GM23338 (cell line): ENCODE measurements around the gene NRCAM. TPM values are rescaled to one million over a fixed set of nuclear protein-coding genes. Genes with fewer than 3 reads are reported as not detected.

Experiments
- ATAC-seq: fragments of 200-7000 bp; cut with Tn5 transposase; 3 replicates; pipeline ENCODE4 v1.9.1; 2020
- DNase-seq: peaks from one replicate; pipeline ENCODE4 v3.0.0-alpha.2; 2015; ENCODE audit warnings: low spot score
- H2AFZ ChIP-seq: fragments of 200-600 bp; sonication (generic); 2 replicates; pipeline ENCODE4 v1.8.0; 2016; ENCODE audit warnings: antibody characterized with exemption, mild to moderate bottlenecking, moderate library complexity
- H3F3A ChIP-seq: fragments of 200-600 bp; sonication (generic); replicated peaks from 2 replicates; pipeline ENCODE4 v1.8.0; 2017; ENCODE audit warnings: antibody characterized with exemption, mixed run types, low read depth
- H3K27ac ChIP-seq: fragments of 200-600 bp; sonication (generic); 2 replicates; pipeline ENCODE4 v1.6.1; 2016; ENCODE audit warnings: low read depth
- H3K27me3 ChIP-seq: fragments of 200-600 bp; sonication (generic); 2 replicates; pipeline ENCODE4 v1.8.0; 2016; ENCODE audit warnings: mild to moderate bottlenecking, mixed run types, moderate library complexity; ENCODE audit not compliant: insufficient read depth
- H3K36me3 ChIP-seq: fragments of 200-600 bp; sonication (generic); 2 replicates; pipeline ENCODE4 v1.8.0; 2016; ENCODE audit warnings: mild to moderate bottlenecking; ENCODE audit not compliant: insufficient read depth
- H3K4me1 ChIP-seq: fragments of 200-600 bp; sonication (generic); 2 replicates; pipeline ENCODE4 v1.8.0; 2016; ENCODE audit warnings: mild to moderate bottlenecking, moderate library complexity; ENCODE audit not compliant: insufficient read depth
- H3K4me2 ChIP-seq: fragments of 200-600 bp; sonication (generic); 2 replicates; pipeline ENCODE4 v1.7.1; 2017; ENCODE audit warnings: mixed run types
- H3K4me3 ChIP-seq: fragments of 200-600 bp; sonication (generic); 2 replicates; pipeline ENCODE4 v1.6.1; 2016; ENCODE audit warnings: mixed run types
- H3K79me2 ChIP-seq: fragments of 200-600 bp; sonication (generic); replicated peaks from 2 replicates; pipeline ENCODE4 v1.8.0; 2017; ENCODE audit warnings: mild to moderate bottlenecking; ENCODE audit not compliant: insufficient read depth
- H3K9me2 ChIP-seq: fragments of 200-600 bp; sonication (generic); 2 replicates; pipeline ENCODE4 v1.8.0; 2017; ENCODE audit not compliant: insufficient read depth
- H4K20me1 ChIP-seq: fragments of 200-600 bp; sonication (generic); replicated peaks from 2 replicates; pipeline ENCODE4 v1.8.0; 2017; ENCODE audit warnings: mild to moderate bottlenecking; ENCODE audit not compliant: insufficient read depth
- H3K27ac Mint-ChIP-seq: 2 replicates; pipeline ENCODE4 v1.8.0; 2020; ENCODE audit warnings: inconsistent platforms, mild to moderate bottlenecking, moderate library complexity, mixed read lengths
- H3K27me3 Mint-ChIP-seq: 3 replicates; pipeline ENCODE4 v1.8.0; 2022; ENCODE audit warnings: low read depth, mild to moderate bottlenecking, moderate library complexity, mixed read lengths, inconsistent platforms; ENCODE audit not compliant: insufficient read depth, poor library complexity
- H3K36me3 Mint-ChIP-seq: 3 replicates; pipeline ENCODE4 v1.8.0; 2021; ENCODE audit warnings: low read depth, mild to moderate bottlenecking, inconsistent platforms, moderate library complexity, mixed read lengths
- H3K4me1 Mint-ChIP-seq: 3 replicates; pipeline ENCODE4 v1.8.0; 2020; ENCODE audit warnings: mild to moderate bottlenecking, inconsistent platforms, mixed read lengths
- H3K4me3 Mint-ChIP-seq: 3 replicates; pipeline ENCODE4 v1.8.0; 2021; ENCODE audit warnings: moderate library complexity, mild to moderate bottlenecking, inconsistent platforms, mixed read lengths
- H3K9me3 Mint-ChIP-seq: 3 replicates; pipeline ENCODE4 v1.8.0; 2020; ENCODE audit warnings: moderate library complexity, mild to moderate bottlenecking, inconsistent platforms, mixed read lengths
- CTCF ChIP-seq, 2 experiments: fragments of 200-600 bp in 1 of 2; sonication (generic) in 1 of 2; conservative IDR thresholded peaks; 2 replicates each; pipeline versions ENCODE4 v1.5.1 to v1.6.1; 2016 to 2017; ENCODE audit warnings: antibody characterized with exemption in 2 of 2, low read depth in 2 of 2, mild to moderate bottlenecking in 2 of 2, moderate library complexity in 1 of 2
- ETS1 ChIP-seq: IDR thresholded peaks from 2 replicates; pipeline ENCODE4 v1.6.1; 2016; ENCODE audit warnings: antibody characterized with exemption
- EZH2 ChIP-seq: fragments of 200-600 bp; sonication (generic); IDR thresholded peaks from one replicate; pipeline ENCODE4 v1.8.0; 2017; ENCODE audit warnings: antibody characterized with exemption, mild to moderate bottlenecking, low read depth; ENCODE audit not compliant: unreplicated experiment
- EZH2phosphoT487 ChIP-seq: fragments of 200-600 bp; sonication (generic); IDR thresholded peaks from one replicate; pipeline ENCODE4 v1.8.1; 2018; ENCODE audit warnings: antibody characterized with exemption; ENCODE audit not compliant: unreplicated experiment
- JUNB ChIP-seq: IDR thresholded peaks from one replicate; pipeline ENCODE4 v1.6.1; 2016; ENCODE audit warnings: antibody characterized with exemption; ENCODE audit not compliant: unreplicated experiment
- NANOG ChIP-seq: IDR thresholded peaks from 2 replicates; pipeline ENCODE4 v1.6.1; 2016; ENCODE audit warnings: antibody characterized with exemption, borderline replicate concordance
- POLR2AphosphoS5 ChIP-seq: IDR thresholded peaks from 2 replicates; pipeline ENCODE4 v1.6.1; 2016; ENCODE audit warnings: antibody characterized with exemption, low read depth
- STAT1 ChIP-seq: IDR thresholded peaks from one replicate; pipeline ENCODE4 v1.6.1; 2016; ENCODE audit warnings: antibody characterized with exemption; ENCODE audit not compliant: unreplicated experiment
- ZNF114 ChIP-seq: fragments of 250-450 bp; sonication (Bioruptor Pico); IDR thresholded peaks from 2 replicates; pipeline ENCODE4 v1.5.0; 2020; ENCODE audit warnings: mild to moderate bottlenecking, moderate library complexity
- ZNF331 ChIP-seq: fragments of 250-450 bp; sonication (Bioruptor Pico); IDR thresholded peaks from 2 replicates; pipeline ENCODE4 v1.5.0; 2020; ENCODE audit warnings: low read depth, mild to moderate bottlenecking, moderate library complexity
- ZNF462 ChIP-seq: fragments of 250-450 bp; sonication (Bioruptor Pico); IDR thresholded peaks from 2 replicates; pipeline ENCODE4 v1.5.0; 2020; ENCODE audit warnings: mild to moderate bottlenecking, moderate library complexity
- polyA plus RNA-seq: library from polyadenylated mRNA; unstranded; fragments of >200 nt; fragmentation: Nextera tagmentation; extraction: Ambion mirVana; gene quantifications from 2 replicates; pipeline ENCODE4 v1.2.1, GENCODE V29; 2016
- total RNA-seq: library from RNA; depleted of rRNA; stranded (reverse); fragments of >200 nt; shearing (Covaris generic); gene quantifications from 2 replicates; pipeline ENCODE4 v1.2.3, GENCODE V29; 2014

Gene NRCAM
- total and polyA plus RNA-seq, 2 experiments from 2014 or later = 2.5 to 6.8 TPM

GRCh38 chr7:108202743-108203142 lies 253.5 kb downstream of the NRCAM start:
- H3K4me3 ChIP-seq = no peak overlapping the region
- no peak overlapping the region for H3K27ac Mint-ChIP-seq
- H4K20me1 ChIP-seq = no peaks in the 10 kb centered on the region
- no peaks in the 10 kb centered on the region for H3K27me3 ChIP-seq
- no peaks in the 10 kb centered on the region; the same call in 2 of the 3 replicates for H3K36me3 Mint-ChIP-seq
- no peaks in the 10 kb centered on the region for H3K36me3 ChIP-seq
- peak overlapping the region; percentile 52; the same call in 1 of the 2 replicates for H2AFZ ChIP-seq
- H3K27ac ChIP-seq = no peak overlapping the region
- H3K4me3 Mint-ChIP-seq = no peak overlapping the region
- H3K4me1 ChIP-seq = peaks cover 15% of the 10 kb centered on the region
- H3K4me2 ChIP-seq = no peak overlapping the region
- H3F3A ChIP-seq = no peaks in the 10 kb centered on the region
- H3K27me3 Mint-ChIP-seq = peaks cover 2% of the 10 kb centered on the region
- no peaks in the 10 kb centered on the region for H3K9me3 Mint-ChIP-seq
- ATAC-seq (no peak), DNase-seq (no peak)
- H3K4me1 Mint-ChIP-seq = peaks cover 23% of the 10 kb centered on the region
- H3K9me2 ChIP-seq = 0 out of 2 replicates have a peak, but pooled peaks cover 4% of the 10 kb centered on the region
- H3K79me2 ChIP-seq = no peaks in the 10 kb centered on the region
- no peak for TF ChIP-seq POLR2AphosphoS5
- TF ChIP-seq EZH2 = no peak
- TF ChIP-seq EZH2phosphoT487 = no peak

GRCh38 chr7:108201766-108202165 lies 254.5 kb downstream of the NRCAM start:
- no peaks in the 10 kb centered on the region for H4K20me1 ChIP-seq
- H3K4me3 Mint-ChIP-seq = no peak overlapping the region
- H3K36me3 Mint-ChIP-seq = no peaks in the 10 kb centered on the region; the same call in 2 of the 3 replicates
- H3K4me1 Mint-ChIP-seq = peaks cover 23% of the 10 kb centered on the region
- no peaks in the 10 kb centered on the region for H3K27me3 ChIP-seq
- H3K9me2 ChIP-seq = 0 out of 2 replicates have a peak, but pooled peaks cover 4% of the 10 kb centered on the region
- H3K79me2 ChIP-seq = no peaks in the 10 kb centered on the region
- H3K36me3 ChIP-seq = no peaks in the 10 kb centered on the region
- H3K9me3 Mint-ChIP-seq = no peaks in the 10 kb centered on the region
- no peak overlapping the region for H3K4me2 ChIP-seq
- no peaks in the 10 kb centered on the region for H3F3A ChIP-seq
- ATAC-seq (no peak), DNase-seq (no peak)
- peaks cover 2% of the 10 kb centered on the region for H3K27me3 Mint-ChIP-seq
- H3K4me1 ChIP-seq = peaks cover 15% of the 10 kb centered on the region
- no peak overlapping the region for H3K27ac Mint-ChIP-seq
- no peak overlapping the region for H2AFZ ChIP-seq
- H3K27ac ChIP-seq = no peak overlapping the region
- H3K4me3 ChIP-seq = no peak overlapping the region
- TF ChIP-seq ZNF462 (CRISPR knock-in tag) (no peak), JUNB (no peak), ETS1 (no peak), EZH2 (no peak), ZNF114 (CRISPR knock-in tag) (no peak), NANOG (no peak), ZNF331 (CRISPR knock-in tag) (no peak), POLR2AphosphoS5 (no peak), CTCF (conservative IDR thresholded peaks at IDR 0.05; ENCODE audit: low read depth in 2 of 2) (no peak), STAT1 (no peak)
